ENCODE results near the gene RFTN1.
"Not testable (repeated sequence)": the region's sequence is repeated elsewhere in the genome, so short reads cannot be mapped to it uniquely, and the experiment has no call there.

The RFTN1 gene

DNA sequence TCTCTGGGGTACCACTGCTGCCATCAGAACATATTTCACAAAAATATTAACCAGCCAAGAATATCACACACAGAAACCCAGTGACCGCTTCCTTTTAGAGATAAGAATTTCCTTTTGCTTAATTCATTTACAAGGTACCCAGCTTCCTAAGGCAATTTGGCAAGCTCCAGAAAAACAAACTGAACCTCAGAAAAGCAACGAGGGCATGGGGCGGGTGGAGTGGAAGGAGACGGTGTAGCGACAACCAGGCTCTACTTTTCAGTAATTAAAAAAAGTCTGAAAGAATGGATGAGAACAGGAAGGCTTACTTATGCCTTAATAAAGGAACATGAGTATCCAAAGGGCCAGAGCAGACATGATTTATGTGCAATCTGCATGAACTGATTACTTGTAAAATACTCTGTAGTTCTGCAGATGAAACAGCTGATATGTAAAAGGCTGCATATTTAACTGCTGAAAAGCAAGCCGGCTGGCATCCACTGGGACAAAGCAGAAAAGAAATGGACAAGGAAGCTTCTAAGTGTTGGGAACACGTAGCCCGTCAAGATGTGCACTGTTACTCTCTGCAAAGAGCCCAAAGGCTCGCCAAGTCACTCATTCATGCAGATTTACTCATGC lies 18.6 kb downstream of the RFTN1 start:
- peak overlapping the region; percentile 23; the same call in 1 of the 2 replicates for H3K4me3 ChIP-seq (ENCODE audit: low read length)
- no peak for TF ChIP-seq ZNF274 (IDR thresholded peaks at IDR 0.05; ENCODE audit: low read depth, low read length)

DNA sequence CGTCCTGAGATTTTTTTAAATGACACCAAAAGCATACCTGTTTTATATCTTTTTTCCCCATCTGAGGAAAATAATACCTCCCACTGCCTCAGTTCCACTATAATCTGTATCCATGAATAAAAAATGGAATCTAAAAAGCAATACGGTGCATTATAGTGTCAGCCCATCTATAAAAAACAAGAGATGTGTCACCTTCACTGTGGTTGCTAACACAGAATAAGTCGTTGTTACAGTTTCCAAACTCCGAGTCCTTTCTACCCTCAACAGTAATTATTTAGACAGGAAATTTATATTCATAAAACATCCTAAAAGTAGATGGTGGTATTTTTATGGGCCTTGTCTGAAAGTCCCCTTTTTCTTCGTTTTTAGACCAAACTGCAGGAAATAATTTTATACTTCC lies 19.4 kb downstream of the RFTN1 start:
- H3K4me3 ChIP-seq (ENCODE audit: low read length): no peak overlapping the region
- TF ChIP-seq ZNF274 (IDR thresholded peaks at IDR 0.05; ENCODE audit: low read depth, low read length): no peak

DNA sequence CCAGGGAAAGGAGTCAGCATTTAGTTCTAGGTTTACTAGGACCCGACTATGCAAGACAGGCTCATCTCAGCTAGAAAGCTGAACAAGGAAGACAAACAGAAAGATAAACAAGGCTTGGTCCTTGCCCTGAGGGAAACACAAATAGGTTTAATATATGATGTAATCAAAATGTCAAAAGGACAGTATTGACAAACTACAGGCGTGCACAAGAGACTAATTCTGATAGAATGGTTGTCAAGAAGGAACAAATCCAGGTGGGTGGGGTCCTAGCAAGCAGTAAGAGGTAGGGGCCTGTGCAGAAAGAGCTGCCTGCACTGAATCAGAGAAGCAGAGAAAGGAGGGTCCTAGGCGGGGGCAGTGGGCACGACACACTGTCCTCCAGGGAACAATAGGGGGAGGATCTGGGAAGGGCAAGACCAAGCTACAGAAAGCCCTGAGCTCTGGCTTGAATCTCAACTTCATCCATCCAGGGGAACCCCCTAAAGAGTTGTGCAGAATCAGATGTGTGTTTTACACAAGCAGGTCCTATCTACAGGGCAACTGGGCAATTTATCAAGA lies 23.4 kb downstream of the RFTN1 start:
- H3K4me3 ChIP-seq (ENCODE audit: low read length): no peak overlapping the region
- no peak for TF ChIP-seq ZNF274 (IDR thresholded peaks at IDR 0.05; ENCODE audit: low read depth, low read length)

DNA sequence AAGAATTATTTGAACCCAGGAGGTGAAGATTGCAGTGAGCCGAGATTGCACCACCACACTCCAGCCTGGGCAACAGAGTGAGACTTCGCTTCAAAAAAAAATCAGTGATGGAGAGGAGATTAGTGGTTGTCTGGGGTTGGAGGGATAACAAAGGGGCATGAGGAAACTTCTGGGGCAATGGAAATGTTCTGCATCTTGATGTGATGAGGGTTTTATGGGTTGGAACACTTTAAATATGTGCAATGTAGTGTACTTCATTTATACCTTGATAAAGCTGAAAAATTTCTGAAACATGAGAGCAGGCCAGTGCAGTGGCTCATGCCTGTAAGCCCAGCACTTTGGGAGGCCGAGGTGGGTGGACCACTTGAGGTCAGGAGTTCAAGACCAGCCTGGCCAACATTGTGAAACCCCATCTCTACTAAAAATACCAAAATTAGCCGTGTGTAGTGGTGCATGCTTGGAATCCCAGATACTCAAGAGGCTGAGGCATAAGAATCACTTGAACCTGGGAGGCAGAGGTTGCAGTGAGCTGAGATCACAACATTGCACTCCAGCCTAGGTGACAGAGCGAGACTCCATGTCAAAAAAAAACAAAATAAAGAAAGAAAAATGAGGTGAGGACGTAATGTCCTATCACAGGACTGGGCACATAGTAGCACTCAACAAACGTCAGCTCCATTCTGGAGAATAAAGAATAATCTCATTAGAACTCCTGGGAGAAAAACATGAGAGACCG lies 24.0 kb downstream of the RFTN1 start:
- H3K4me3 ChIP-seq (ENCODE audit: low read length): not testable (repeated sequence)

DNA sequence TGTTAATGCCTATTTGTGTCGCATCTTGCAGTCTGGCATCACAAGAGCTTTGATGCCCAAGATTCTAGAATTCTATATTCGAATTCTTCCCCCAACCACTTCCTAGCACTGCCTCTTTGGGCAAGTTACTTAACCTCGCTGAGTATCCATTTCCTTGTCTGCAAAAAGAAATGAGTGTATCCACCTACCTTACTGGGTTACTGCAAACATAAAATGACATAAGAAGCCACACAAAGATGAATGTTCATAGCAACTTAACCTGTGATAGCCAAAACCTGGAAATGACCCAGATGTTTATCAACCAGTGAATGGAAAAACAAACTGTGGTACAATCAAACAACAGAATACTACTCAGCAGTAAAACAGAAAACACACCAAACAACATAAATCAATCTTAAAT lies 24.9 kb downstream of the RFTN1 start:
- TF ChIP-seq ZNF274 (IDR thresholded peaks at IDR 0.05; ENCODE audit: low read depth, low read length): no peak
- H3K4me3 ChIP-seq (ENCODE audit: low read length): no peak overlapping the region

DNA sequence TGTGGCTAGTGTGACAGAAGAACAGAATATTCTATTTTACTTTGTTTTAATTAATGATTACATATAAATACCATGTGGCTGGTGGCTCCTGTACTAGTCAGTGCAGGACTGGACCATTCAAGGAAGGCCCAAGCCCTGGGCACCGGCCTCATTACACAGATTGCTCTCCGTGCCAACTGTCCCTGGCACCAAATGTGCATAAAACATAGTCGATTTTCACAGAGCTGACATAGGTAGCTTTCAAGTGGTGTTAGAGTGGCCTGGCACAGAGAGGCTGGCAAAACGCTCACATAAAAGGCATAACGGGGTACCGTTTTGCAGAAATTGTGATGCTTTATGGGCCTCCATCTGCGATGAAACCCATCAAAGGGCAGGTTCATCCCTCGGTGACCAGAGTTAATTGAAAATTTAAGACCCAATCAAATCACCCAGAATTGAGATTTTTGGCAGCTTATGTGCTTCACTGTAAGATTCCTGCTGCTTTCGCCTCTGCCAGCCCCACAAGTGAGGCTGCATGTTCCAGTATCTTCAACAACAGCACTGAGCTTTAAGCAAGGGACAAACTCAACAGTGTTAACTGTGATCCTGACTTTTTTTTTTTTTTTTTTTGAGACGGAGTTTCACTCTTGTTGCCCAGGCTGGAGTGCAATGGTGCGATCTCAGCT lies 25.9 kb downstream of the RFTN1 start:
- no peak overlapping the region for H3K4me3 ChIP-seq (ENCODE audit: low read length)
- no peak for TF ChIP-seq ZNF274 (IDR thresholded peaks at IDR 0.05; ENCODE audit: low read depth, low read length)

DNA sequence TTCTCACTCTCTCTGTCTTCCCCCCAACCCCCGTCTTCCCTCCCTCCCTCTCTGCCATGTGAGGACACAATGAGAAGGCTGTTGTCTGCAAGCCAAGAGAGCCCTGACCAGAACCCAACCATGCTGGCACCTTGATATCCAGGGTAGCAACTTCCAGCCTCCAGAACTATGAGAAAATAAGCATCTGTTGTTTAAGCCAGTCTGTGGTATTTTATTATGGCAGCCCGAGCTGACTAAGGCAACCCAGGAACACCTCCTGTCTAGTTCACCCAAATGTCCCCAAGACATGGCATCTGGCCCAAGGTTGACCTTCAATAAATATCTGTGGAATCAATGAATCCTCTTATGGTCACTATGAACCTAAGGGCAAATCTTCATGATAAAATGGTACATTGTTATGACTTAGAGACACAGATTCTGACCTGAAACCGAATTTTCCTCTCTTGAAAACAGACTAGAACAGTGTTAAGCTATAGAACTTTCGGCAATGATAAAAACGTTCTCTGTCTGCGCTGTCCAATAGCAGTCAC lies 26.5 kb downstream of the RFTN1 start:
- no peak overlapping the region for H3K4me3 ChIP-seq (ENCODE audit: low read length)
- TF ChIP-seq ZNF274 (IDR thresholded peaks at IDR 0.05; ENCODE audit: low read depth, low read length): no peak

DNA sequence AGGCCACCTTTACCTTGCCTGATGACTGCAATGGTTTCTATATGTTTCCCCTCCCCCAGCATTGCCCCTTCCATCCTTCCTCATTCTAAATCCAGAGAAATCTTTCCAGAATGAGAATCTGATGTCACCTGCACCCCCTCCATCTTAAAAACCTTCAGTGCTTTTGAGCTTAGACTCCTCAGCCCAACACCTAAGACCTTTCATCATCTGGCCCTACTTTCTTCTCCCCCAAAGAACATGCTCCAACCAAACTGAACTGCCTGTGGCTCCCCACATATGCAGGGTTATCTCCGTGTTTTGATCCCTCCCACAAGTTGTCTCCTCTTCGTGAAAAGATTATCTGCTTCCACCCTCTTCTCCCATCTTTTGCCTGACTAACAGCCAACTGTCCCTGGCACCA lies 27.3 kb downstream of the RFTN1 start:
- no peak overlapping the region for H3K4me3 ChIP-seq (ENCODE audit: low read length)
- no peak for TF ChIP-seq ZNF274 (IDR thresholded peaks at IDR 0.05; ENCODE audit: low read depth, low read length)

DNA sequence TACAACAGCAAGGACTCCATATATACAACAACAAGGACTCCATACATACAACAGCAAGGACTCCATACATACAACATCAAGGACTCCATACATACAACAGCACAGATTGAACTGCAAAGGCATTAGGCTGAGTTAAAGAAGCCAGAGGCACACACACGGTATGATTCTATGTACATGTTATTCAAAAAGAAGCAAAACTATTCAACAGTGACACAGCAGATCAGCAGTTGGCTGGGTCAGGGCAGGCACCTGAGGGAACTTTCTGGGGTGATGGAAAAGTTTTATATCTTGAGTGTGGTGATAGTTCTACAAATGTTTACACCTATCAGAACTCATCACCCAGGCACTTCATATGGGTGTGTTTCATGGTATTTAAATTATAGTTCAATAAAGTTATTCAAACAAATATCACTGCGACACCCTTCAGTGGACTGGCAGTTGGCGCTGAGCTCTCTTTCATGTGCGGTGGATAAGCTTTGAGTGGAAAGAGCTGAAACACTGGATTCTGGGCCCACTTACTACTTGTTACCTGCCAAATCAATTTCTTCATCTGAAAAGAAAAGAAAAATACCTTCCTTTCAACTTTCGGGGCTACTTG lies 28.0 kb downstream of the RFTN1 start:
- no peak overlapping the region for H3K4me3 ChIP-seq (ENCODE audit: low read length)
- TF ChIP-seq ZNF274 (IDR thresholded peaks at IDR 0.05; ENCODE audit: low read depth, low read length): no peak

DNA sequence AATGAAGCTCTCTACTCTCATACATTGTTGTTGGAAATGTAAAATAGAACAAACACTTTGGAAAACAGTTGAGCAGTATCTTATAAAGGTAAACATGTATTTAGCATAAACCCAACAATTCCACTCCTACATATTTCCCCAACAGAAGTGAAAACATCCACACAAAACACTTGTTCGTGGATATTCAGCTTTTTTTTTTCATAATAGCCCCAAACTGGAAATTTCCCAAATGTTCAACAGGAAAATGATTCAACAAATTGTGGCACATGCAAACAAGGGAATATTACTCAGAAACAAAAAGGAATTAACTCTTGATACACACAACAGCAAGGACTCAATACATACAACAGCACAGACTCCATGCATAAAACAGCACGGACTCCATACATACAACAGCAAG lies 28.5 kb downstream of the RFTN1 start:
- TF ChIP-seq ZNF274 (IDR thresholded peaks at IDR 0.05; ENCODE audit: low read depth, low read length): no peak
- no peak overlapping the region for H3K4me3 ChIP-seq (ENCODE audit: low read length)

DNA sequence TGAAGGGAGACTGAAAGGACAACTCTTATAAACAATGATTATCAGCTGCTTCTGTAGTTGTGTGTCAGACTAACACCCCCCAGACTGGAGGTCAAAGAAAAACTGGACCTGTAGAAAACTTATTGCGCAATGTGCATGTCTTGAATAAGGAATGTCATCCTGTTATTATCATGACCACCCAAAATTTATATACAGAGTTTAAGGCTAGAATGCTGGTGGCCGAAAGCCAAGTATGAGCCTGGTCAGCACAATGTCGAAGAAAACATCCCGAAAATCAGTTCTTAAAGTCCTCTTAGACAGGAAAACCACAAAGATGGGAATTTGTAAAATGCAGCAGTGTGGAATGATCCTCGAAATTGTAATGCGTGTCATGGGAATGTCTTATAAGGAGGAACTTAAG lies 29.3 kb downstream of the RFTN1 start:
- no peak for TF ChIP-seq ZNF274 (IDR thresholded peaks at IDR 0.05; ENCODE audit: low read depth, low read length)
- H3K4me3 ChIP-seq (ENCODE audit: low read length): no peak overlapping the region

DNA sequence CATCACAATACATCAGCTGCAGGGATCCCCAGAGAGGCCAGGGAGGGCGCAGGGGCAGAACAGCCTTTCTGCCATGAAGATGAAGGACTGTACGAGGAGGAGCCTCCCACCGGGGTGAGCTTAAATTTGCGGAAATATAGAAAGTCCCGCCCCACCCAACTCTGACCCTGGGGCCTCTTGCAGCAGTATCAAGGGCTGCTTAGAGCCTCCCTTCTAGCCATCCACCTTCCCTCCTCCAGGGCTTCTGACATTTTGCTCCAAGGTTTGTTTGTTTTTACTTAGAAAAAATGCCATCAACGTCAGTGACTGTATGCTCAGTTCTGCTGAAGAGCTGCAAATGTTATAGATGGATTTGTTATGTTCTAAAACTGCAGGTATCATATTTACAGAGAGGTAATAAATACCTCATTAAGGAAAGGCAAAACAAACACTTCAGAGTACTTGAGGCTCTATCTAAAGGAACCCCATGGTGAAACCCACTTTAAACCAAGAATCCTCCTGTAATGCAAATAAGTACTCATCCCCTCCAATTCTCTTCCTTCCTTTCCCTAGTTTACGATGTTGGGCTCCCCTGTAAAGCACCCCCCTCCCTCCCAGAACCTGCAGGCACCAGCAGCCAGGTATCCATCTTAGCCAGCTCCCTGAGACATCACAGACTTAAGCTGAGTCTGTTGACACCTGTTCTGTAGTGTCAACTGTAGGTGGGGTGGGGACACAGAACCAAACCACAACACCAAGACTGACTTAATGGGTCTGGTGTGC lies 30.5 kb downstream of the RFTN1 start:
- no peak overlapping the region for H3K4me3 ChIP-seq (ENCODE audit: low read length)
- no peak for TF ChIP-seq ZNF274 (IDR thresholded peaks at IDR 0.05; ENCODE audit: low read depth, low read length)

DNA sequence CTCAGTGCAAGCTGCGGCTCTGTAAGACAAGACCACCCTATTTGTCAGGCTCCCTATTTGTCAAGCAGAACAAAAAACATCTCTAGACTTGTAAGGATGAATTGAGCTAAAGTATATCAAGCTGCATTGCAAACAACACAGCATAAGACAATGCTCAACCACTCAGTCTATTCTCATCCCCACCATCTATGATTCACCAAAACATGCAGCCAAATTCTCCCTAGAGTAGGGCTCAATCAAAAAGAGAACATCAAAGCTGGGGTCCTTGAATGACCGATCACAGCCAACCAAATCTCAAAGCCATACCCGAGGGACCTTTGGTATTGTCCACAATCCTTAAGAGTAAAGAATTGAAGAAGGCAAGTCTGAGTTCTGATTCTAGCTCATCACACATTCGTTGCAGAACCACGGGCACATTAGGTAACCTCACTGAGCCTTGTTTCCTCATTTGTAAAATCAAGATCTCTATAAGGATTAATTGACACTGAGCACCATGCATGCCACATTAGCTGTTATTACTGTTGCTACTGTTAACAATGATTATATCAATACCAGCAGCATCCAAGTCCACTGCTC lies 31.2 kb downstream of the RFTN1 start:
- TF ChIP-seq ZNF274 (IDR thresholded peaks at IDR 0.05; ENCODE audit: low read depth, low read length): no peak
- H3K4me3 ChIP-seq (ENCODE audit: low read length): no peak overlapping the region; the same call in 1 of the 2 replicates

Data from GM08714 (cell line).